D341Med (cell line): Measurements from ENCODE around the gene CACNA1C.
"Not testable (repeated sequence)": the region's sequence is repeated elsewhere in the genome, so short reads cannot be mapped to it uniquely, and the experiment has no call there.

ENCODE experiments used
- DNase-seq: peaks from one replicate; pipeline ENCODE4 v3.0.0; 2012; ENCODE audit warnings: low spot score

Gene CACNA1C

DNA sequence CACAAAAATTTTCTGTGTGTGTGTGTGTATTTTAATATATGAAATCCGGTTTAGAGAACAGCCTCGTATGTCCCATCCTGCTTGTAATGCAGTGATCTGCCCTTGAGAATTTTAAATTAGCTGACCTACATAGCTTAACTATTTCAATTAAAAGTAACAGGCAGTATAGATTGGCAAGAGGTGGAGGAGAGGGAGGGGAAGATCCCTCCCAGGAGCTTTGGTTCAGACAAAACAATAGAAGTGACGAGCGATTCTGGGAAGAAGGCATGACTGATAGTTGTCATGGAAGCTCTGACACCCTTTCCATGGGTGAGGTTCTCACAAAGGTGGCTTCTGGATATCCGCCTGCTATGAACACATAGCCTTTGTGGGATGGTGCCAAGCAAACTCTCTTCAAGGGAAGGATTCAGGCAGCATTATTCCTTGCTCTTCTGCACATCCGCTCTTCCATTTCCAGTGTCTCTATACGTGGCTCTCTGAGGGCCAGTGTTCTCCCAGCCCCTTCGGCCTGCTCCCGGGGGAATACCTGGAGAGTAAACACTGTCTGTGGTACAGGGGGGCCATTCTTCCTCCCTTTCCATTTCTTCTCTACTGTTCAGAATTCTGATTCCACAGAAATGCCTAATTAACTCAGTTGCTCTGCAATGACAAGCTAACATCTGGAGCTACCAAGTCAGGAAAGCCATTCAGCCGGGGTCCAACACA lies 182.0 kb downstream of the CACNA1C start:
- no peak for DNase-seq

DNA sequence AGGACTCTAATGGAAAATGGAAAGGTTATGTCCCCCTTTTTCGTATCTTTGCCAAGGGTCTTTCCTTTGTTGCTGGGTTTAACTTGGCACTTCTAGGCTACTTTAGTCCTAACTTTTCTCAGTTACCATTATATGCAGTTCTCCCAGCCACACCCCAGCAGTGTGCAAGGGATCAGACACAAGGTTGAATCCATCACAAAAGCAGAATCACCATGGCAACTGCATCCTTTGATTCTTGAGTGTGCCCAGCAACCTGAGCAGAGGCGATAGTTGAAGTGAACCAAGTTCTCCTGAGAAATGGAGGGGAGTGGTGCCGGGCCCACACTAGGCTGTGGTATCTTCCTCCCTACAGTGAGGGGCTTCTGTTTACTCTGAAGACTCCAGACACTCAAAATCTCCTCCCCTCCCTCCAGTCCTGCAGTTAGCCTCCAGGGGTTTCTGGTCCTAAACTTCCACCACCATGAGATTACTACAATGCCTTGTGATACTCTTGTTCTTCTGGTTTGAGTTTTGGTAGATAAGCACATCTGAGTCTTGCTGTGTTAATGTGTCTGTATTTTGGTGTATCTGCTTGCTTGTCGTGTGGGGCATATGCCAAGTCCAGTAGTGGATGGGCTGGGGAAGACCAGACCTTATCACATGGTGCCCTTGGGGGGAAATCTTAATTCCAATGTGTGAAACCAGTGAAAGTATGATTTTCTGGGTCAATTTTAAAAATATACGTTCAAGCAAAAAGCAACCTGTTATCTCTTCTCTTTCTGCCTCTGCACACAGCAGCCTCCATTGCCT lies 183.9 kb downstream of the CACNA1C start:
- no peak for DNase-seq

DNA sequence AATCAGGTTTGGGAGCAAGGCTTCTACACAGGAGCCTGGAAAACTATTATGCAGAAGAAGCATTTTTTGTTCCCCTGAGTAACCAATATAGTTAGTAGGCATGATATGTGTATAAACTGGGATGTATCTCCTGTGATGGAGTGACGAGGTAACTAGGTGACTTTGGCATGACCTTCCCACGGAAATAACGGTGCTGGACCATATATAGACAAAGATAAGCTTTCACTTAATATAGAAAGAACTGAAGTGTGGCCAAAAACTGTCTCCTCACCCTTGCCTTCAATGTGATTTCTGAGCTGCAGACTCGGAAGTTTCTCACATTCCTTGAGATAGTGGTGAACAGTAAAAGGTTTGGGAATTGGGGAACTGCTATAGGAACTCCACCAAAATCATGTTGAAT lies 185.3 kb downstream of the CACNA1C start:
- no peak for DNase-seq

DNA sequence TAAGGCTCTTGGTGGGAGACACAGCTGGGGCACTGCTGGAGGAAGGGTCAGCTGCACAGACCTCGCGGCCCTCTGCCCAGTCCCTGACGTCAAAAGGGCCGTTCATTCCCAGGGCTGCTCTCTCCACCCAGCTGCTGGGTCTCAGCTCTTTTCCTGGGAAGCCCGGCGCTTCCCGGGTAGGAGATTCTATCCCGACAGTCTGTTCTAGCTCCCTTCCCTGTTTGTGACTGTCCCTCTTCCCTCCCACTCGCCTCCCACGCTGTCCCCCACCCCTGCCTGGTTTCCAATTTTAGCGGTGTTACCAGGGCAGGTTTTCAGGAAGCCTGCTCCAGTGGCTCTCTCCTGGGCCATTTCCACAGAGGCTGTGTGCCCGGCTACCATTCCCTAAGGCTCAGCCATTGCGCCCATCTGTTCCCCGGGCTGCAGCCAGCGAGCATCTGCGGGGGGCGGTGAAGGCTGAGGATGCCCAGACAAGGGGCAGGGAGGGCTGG lies 186.6 kb downstream of the CACNA1C start:
- no peak for DNase-seq

DNA sequence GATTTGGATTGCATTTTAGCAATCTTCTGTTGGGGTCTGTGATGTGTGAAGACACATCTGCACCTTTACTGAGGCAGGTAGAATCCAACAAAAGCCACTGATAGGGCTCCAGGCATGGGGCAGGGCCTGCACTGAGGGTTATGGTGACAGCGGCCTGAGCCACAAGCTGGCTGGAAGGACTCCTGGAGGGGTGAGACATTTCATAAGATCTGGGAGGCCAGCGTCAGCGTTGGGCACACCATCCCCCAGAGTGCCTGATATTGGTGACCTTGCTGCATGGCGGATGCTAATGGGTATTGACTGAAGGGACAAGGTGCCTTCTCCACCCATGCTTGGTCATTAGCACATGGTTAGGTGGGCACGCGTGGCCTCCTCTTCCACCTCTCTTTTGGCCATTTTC lies 187.6 kb downstream of the CACNA1C start:
- DNase-seq, result no peak

DNA sequence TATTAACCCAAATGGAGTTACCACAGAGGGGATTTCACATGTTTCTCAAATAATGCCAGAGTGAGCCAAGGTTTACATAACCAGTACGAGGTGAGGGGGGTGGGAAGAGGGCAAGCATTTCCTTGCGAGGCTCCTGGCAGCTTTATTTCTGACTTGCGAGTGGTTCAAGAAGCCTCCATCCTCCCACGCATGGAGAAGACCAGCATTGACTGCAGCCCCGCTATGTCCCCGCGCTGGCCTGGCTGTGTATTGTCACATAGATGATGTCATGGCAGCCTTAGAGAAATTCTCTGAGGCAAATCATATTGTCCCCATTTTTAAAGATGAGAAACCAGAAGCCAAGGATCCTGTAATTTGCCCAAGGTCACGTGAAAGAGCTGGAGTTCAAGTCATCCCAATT lies 188.2 kb downstream of the CACNA1C start:
- no peak for DNase-seq

DNA sequence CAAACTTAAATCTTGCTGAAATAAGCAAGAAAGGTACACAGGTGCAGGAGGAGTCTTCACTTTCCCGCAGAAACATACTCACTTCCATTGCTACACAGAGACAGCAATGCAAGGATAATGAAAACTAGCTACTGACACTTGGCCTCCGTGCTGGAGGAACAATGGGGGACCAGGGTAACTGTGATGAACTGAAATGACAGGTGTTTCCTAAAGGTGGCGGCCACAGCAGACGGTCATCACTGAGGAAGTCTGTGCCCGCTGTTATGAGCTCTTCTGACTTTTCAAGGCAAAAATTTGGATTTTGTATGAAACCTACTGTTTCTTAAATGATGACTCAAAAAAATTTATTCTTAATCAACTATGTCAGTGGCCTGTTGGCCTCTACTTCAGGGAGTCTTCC lies 189.4 kb downstream of the CACNA1C start:
- DNase-seq, result no peak

DNA sequence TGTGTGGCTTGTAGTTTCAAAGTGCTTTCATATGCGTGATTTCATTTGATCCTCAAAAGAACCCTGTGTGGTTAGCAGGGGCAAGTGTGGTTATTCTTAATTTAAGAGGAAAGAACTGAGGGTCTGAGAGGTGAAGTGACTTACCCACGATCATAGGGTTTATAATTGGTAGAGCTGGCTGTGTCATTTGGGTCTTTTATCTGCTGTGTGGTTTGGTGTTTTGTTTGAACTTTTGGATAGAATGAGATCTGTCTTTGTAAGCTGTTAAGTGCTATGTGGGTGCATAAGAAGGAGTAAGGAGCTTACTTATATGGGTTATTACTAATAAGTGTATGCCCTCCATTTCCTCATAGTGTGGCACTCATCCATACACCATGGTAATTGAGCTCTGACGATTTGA lies 190.0 kb downstream of the CACNA1C start:
- DNase-seq, result no peak

DNA sequence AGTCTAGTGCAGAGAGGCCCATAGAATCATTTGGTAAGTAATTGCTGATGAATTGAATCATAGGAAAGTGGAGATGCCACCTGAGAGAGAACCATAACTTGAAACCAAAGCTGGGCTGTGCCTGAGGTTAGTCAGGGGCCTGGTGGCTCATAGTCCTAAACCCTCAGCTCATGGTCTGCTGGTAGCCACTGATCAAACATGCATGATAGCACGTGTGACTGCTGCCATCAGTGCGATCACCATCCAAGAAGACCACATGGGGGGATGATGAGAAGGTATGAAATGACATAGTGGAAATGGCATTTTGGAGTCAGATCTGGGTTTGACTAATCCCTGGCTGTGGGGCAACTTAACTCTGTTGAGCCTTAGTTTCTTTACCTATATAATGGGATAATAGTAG lies 190.5 kb downstream of the CACNA1C start:
- DNase-seq, result no peak

DNA sequence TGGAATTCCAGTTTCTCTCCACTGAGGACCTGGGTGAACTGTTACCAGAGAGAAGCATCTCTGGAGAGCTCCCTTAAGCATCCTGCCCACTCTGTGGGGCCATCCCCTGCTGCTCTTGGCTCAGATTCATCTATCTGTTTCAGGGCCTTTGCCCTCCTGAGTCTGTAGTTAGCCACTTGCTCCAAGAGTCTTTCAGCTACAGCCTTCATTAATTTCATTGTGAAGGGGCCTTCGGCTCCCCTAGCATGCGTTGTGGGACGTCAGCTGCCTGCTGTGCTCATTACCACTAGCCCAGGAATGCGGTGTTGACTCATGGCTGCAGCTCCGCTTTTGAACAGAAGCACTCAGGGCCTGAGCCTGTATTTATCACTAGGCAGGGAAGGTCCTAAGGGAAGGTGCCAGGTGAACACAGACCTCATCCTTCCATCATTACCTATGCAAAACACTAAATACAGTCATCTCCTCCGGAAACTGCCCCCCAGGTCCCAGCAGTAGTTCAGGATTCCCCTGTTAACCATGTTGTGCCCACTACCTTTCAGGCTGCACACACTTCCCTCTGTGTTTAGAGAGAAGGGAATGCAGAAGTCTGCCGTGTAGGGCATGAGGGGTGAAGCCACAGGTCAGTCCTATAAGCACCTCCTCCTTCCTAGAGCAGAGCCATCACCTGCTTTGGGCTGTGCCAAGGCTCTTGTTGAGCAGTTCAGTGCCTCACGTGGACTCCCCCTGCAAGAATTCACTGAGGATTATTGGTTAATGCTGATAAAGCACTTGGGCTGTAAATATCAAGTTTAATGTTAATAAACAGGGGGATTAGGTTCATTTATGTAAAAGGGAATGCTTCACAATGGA lies 191.4 kb downstream of the CACNA1C start:
- DNase-seq, result no peak

DNA sequence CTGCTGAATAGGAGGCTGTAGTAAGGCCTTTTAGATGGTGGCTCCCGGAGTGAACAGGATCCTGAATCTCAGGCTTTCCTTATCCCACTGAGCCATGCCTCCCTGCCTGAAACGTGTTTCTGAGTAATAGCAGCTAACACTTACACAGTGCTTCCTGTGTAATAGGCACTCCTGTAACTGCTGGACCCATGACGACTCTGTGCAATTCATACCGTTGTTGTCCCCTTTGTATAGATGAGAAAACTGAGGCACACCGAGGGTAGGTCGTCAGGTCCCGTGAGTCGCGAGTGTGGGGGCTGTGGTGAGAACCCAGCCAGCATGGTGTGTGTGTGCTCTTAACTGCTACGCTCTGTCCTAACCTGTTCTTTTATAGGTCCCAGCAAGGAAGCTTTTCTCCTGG lies 193.6 kb downstream of the CACNA1C start:
- no peak for DNase-seq

DNA sequence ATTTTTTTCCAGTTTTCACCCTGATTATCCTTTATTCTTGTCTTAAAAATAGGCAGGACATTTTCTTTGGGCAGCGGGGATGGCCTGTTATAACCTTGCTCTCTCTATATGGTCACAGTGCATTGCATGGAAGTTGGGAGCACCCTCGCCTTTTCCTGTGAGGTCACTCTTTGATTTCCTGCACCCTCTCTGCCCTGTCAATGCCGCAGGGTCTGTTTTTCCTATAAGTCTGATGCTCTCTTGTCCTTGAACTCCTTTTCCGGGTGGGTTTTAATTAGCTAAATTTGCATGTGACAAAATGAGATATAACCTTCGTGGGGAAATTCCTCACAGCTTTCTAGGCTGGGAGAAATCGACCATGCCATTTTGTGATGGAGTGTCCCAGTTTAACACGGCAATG lies 194.3 kb downstream of the CACNA1C start:
- DNase-seq, result no peak

DNA sequence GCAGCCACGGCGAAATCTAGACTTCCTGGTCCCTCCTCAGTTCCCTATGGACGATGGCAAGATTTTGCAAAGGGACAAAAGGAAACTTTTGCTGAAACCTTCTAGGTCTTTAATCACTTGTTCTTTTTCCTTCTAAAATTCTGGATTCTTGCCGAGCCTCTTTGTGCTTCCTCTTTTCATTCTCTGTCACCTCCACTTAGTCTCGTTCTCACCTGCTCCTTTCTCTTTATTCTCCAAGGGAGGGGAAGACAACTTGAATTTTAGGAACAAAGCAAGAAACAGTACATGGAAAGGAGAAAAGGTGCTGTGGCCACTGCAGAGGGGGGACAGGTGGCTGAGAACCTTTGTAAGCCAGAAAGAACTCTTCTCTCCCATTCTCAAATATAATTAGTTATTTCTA lies 194.8 kb downstream of the CACNA1C start:
- no peak for DNase-seq

DNA sequence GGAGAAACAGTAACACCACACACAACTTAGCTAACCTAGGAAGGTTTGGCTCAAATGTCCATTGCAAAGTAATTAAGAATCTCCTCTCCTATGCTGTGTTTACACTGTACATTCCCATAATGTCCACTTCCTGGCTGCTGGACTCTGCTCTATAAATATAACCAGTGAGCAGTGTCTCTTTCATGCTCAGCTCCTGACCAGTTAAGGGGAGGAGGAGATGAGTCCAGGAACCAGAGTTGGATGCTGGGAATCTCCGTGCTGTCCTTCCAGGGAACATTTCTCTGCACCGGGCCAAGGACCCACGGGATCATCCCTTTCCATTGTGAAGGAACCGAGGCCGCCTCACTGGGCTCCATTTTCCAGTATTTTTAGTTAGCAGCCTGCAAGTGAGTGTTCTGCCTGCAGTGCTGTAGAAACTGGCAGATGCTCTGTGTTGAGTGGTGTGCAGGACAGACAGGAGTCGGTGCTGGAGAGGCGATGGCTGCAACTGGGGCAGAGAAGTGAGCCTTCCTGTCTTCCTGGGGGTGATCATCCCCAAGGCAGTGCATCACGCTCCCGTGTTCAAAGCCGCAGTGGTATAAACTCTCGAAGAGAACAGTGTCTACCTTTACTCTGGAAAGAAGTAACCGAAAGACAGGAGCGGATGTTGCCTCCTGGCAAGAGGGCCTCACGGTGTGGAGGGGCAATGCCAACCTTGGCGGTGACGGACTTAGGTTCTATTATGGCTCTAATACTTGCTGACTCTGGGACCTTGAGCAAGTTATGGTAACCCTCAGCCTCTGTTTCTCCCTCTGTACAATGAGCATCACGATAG lies 195.5 kb downstream of the CACNA1C start:
- DNase-seq, result no peak

DNA sequence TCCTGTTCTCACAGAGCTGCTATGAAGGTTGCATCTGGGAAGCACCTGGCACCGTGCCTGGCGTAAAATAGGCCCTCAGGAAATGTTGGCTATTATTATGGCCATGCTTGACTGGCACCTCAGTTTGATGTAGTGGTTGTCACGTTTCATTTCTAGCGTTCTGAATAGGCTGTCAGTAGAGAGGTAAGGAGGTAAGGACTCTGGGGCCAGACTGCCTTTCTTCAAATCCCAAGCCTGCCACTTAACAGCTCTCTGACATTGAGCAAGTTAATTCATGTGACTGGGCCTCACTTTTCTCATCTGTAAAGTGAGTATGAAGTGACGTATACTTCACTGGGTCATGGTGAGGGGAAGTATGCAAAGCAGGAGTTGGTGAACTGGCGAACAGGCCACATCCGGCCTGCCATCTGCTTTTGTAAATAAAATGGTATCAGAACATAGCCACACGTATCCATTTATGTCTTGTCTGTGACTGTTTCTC lies 196.2 kb downstream of the CACNA1C start:
- no peak for DNase-seq

DNA sequence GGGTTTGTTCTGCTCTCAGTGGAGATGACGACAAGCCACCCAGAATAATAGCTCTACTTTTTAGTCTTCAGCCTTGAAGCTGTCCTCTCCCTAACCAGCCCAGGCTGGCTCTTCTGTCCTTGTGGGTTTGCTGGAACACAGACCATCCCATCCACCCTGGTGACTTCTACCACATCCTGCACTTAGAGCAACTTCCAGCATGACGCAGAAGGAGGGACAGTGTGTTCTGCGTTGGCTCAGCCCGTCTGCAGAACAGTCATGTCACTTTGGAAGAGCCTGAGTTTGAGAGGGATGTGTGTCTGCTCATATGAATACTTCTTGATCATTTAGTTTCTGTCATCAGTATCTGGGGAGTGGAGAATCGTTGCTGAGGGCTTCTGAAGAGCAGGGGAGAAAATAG lies 198.0 kb downstream of the CACNA1C start:
- DNase-seq, result no peak

DNA sequence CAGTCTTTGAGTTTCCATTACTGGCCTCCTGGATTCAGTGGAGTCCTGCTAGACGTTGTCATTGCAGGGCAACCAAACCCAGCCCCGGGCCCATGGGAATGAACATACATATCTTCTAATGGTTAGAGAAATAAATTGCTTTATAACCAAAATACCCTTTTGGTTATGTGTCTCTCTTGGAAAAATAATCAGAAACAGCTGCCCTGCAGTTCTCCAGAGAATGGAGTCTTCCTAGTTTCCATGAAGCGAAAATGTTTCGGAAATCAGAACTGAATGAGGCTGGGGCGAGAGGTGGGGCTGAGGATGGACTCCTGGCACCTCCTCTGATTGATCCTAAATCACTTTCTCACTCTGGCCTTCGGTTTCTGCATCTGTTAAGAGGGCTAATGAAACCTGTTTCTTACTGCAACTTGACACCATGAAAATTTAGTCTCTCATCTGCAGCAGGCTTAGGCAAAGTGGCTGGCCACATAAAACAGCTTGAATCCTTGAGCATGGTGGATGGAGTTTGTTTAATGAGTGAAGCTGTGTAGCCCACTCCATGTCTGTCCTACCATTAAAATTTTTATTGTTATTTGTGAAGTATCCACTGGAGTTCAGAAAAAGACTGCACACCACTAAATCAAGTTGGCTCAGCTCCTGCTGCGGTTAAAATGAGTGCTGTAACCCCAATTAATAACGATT lies 198.9 kb downstream of the CACNA1C start:
- DNase-seq, result no peak

DNA sequence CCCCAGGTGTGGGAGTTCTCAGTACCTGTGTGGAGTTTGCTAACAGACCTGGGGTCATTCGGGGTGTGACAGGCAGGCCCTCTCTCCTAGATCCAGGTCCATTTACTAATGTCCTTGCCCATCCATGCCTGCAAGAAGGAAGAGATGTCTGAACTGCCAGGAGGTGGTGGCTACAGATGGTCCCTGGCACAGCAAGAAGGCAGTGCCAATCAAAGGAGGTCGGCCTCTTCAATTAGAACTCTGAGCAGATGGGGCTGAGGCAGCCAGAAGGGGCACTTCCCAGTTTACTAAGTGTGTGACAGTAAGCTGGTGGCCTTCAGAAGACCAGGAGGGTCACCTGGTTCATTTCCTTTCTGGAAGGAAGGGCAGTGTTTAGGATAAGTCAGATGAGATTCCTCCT lies 202.5 kb downstream of the CACNA1C start:
- no peak for DNase-seq

DNA sequence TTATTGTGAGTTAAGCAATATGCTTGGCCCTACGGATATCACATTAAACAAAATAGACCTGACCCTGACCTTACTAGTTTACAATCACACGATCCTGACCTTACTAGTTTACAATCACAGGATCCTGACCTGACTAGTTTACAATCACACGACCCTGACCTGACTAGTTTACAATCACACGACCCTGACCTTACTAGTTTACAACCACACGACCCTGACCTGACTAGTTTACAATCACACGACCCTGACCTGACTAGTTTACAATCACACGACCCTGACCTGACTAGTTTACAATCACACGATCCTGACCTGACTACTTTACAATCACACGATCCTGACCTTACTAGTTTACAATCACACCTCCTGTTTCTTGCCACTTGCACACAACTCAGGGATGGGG lies 202.9 kb downstream of the CACNA1C start:
- not testable (repeated sequence) for DNase-seq

DNA sequence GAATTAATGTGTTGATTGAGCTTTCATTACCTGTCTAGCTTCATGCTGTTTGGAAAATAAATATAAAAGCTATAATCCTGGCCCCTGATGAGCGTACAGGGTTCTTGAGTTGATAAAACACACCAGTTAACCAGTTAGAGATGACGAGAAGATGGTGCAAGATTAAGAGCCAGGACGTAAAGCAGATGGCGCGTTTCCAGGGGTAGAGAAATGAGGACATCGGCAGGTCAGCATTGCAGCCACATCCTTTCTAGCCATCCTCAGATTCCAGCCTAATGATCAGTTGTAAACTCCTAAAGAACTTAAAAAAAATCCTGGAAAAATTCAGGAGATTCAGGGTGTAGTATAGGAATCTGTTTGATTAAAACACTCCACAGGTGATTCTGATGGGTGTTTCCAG lies 203.7 kb downstream of the CACNA1C start:
- no peak for DNase-seq

DNA sequence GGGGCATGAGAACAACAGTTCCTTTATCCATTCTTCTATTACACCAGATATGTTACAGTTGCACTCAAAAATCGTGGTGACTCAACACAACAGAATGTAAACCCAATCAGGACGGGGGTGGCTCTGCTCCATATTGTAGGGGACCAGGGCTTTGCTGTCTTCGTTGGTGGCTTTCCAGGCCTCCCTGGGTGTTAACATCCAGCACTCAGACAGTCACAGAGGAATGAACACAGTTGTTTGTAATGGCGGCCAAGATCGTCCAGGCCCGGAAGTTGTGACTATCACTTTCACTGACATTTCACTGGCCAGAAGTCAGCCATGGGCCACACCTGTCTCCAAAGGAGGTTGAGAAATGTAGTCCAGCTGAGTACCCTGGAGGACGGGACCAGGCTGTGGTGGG lies 204.1 kb downstream of the CACNA1C start:
- no peak for DNase-seq
